HCT116 (cell line): ENCODE results near the gene MRPL16.

Experiments used
- ATF3 ChIP-seq: IDR thresholded peaks from 2 replicates; pipeline ENCODE4 v1.6.1; 2012
- CBX3 ChIP-seq: IDR thresholded peaks from 2 replicates; pipeline ENCODE4 v1.6.1; 2012; ENCODE audit warnings: low read depth
- CTCF ChIP-seq, 3 experiments: fragments of 200-600 bp in 1 of 3; sonication (generic) in 1 of 3; IDR thresholded peaks in 2 of 3; conservative IDR thresholded peaks in 1 of 3; 2 replicates each; pipeline ENCODE4 v1.5.1; 2012 to 2017; ENCODE audit warnings: low read depth in 2 of 3, low read length in 2 of 3, antibody characterized with exemption in 1 of 3, borderline replicate concordance in 1 of 3, control low read depth in 1 of 3, mild to moderate bottlenecking in 1 of 3, mixed read lengths in 1 of 3, mixed run types in 1 of 3, moderate library complexity in 1 of 3; ENCODE audit not compliant: insufficient read depth in 1 of 3
- EZH2 ChIP-seq: fragments of 200-600 bp; sonication (generic); IDR thresholded peaks from 2 replicates; pipeline ENCODE4 v1.6.1; 2017; ENCODE audit warnings: antibody characterized with exemption, mixed run types
- EZH2phosphoT487 ChIP-seq: fragments of 200-600 bp; IDR thresholded peaks from 2 replicates; pipeline ENCODE4 v1.6.1; 2018; ENCODE audit warnings: antibody characterized with exemption, borderline replicate concordance
- JUND ChIP-seq: IDR thresholded peaks from 2 replicates; pipeline ENCODE4 v1.6.1; 2012
- POLR2A ChIP-seq: IDR thresholded peaks from 2 replicates; pipeline ENCODE4 v1.7.0; 2011; ENCODE audit warnings: borderline replicate concordance; ENCODE audit not compliant: insufficient read depth, insufficient read length; ENCODE audit errors: extremely low read depth
- POLR2AphosphoS5 ChIP-seq: IDR thresholded peaks from 2 replicates; pipeline ENCODE4 v1.6.1; 2011; ENCODE audit warnings: mild to moderate bottlenecking, low read depth, low read length, moderate library complexity
- RAD21 ChIP-seq: IDR thresholded peaks from 2 replicates; pipeline ENCODE4 v1.6.1; 2012; ENCODE audit warnings: low read depth, mild to moderate bottlenecking
- REST ChIP-seq: IDR thresholded peaks from 2 replicates; pipeline ENCODE4 v1.6.1; 2012; ENCODE audit warnings: low read depth
- SIN3A ChIP-seq: IDR thresholded peaks from 2 replicates; pipeline ENCODE4 v1.6.1; 2012; ENCODE audit warnings: low read depth
- SRF ChIP-seq: IDR thresholded peaks from 2 replicates; pipeline ENCODE4 v1.6.1; 2012; ENCODE audit warnings: low read depth
- YY1 ChIP-seq: IDR thresholded peaks from 2 replicates; pipeline ENCODE4 v1.6.1; 2011; ENCODE audit warnings: low read length, low read depth, moderate library complexity, mild to moderate bottlenecking; ENCODE audit not compliant: insufficient replicate concordance; ENCODE audit errors: extremely low read depth
- ZNF274 ChIP-seq: fragments of 200-500 bp; sonication (Bioruptor generic); IDR thresholded peaks from 2 replicates; pipeline ENCODE4 v1.6.1; 2014; ENCODE audit warnings: mild to moderate bottlenecking, low read depth, low read length, inconsistent platforms

DNA sequence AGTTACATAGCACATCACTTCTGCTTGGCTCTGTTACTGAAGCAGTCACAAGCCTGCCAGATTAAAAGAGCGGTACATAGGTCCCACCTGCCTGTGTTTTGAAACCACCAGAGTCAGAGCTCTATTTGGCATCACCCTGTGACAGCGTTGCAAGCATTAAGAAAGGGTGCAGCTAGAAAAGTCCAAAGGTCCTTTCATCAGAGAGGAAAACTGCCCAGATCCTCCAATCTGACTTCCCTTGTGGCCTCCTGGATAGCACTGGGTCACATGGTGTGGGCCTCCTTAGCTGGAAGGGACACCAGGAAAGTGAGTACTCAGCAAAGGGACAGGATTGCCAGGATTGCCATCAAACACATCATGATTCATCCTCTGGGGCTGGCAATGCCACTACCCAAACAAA lies 32.5 kb downstream of the MRPL16 start:
- TF ChIP-seq ATF3 (no peak), CTCF (IDR thresholded peaks at IDR 0.05 in 2 of 3, conservative IDR thresholded peaks at IDR 0.05 in 1 of 3; ENCODE audit: borderline replicate concordance in 1 of 3, insufficient read depth in 1 of 3, low read depth in 2 of 3, low read length in 2 of 3) (no peak), REST (no peak), EZH2phosphoT487 (no peak), JUND (no peak), RAD21 (no peak), SIN3A (no peak), POLR2A (no peak), POLR2AphosphoS5 (no peak), YY1 (no peak), EZH2 (no peak), ZNF274 (no peak), SRF (no peak), CBX3 (no peak)
